WERI-Rb-1 (cell line): ENCODE data around the gene SH3TC2.
"Not testable (repeated sequence)": the region's sequence is repeated elsewhere in the genome, so short reads cannot be mapped to it uniquely, and the experiment has no call there.

Experiments
- DNase-seq: peaks from one replicate; pipeline ENCODE4 v3.0.0-alpha.2; 2020
- H3K27ac ChIP-seq: fragments of 250-450 bp; sonication (Bioruptor Pico); 2 replicates; pipeline ENCODE4 v1.5.1; 2020; ENCODE audit warnings: mild to moderate bottlenecking, moderate library complexity
- H3K27me3 ChIP-seq: fragments of 250-450 bp; sonication (Bioruptor Pico); 2 replicates; pipeline ENCODE4 v1.5.1; 2021; ENCODE audit warnings: mild to moderate bottlenecking, low read depth, moderate library complexity; ENCODE audit not compliant: insufficient read depth, severe bottlenecking
- H3K36me3 ChIP-seq: fragments of 250-450 bp; sonication (Bioruptor Pico); 2 replicates; pipeline ENCODE4 v1.5.1; 2020; ENCODE audit warnings: mild to moderate bottlenecking, moderate library complexity
- H3K4me3 ChIP-seq: 2 replicates; pipeline ENCODE4 v1.5.1; 2011; ENCODE audit warnings: low read depth, mild to moderate bottlenecking, control low read depth, low read length
- H3K9me3 ChIP-seq: fragments of 250-450 bp; sonication (Bioruptor Pico); 2 replicates; pipeline ENCODE4 v1.5.1; 2021; ENCODE audit warnings: mild to moderate bottlenecking, moderate library complexity; ENCODE audit not compliant: severe bottlenecking
- TF ChIP-seq, protein P1 (sequence below): IDR thresholded peaks from 2 replicates; pipeline ENCODE4 v1.5.1; 2011; ENCODE audit warnings: low read depth, mild to moderate bottlenecking, control low read depth, inconsistent platforms, low read length

SH3TC2 gene

GRCh38 chr5:149080294-149080693 is 17.4 kb upstream of the SH3TC2 start:
- TF ChIP-seq, protein P1, sequence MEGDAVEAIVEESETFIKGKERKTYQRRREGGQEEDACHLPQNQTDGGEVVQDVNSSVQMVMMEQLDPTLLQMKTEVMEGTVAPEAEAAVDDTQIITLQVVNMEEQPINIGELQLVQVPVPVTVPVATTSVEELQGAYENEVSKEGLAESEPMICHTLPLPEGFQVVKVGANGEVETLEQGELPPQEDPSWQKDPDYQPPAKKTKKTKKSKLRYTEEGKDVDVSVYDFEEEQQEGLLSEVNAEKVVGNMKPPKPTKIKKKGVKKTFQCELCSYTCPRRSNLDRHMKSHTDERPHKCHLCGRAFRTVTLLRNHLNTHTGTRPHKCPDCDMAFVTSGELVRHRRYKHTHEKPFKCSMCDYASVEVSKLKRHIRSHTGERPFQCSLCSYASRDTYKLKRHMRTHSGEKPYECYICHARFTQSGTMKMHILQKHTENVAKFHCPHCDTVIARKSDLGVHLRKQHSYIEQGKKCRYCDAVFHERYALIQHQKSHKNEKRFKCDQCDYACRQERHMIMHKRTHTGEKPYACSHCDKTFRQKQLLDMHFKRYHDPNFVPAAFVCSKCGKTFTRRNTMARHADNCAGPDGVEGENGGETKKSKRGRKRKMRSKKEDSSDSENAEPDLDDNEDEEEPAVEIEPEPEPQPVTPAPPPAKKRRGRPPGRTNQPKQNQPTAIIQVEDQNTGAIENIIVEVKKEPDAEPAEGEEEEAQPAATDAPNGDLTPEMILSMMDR = no peak
- no peaks in the 10 kb centered on the region for H3K9me3 ChIP-seq
- no peak overlapping the region for H3K27ac ChIP-seq

DNA sequence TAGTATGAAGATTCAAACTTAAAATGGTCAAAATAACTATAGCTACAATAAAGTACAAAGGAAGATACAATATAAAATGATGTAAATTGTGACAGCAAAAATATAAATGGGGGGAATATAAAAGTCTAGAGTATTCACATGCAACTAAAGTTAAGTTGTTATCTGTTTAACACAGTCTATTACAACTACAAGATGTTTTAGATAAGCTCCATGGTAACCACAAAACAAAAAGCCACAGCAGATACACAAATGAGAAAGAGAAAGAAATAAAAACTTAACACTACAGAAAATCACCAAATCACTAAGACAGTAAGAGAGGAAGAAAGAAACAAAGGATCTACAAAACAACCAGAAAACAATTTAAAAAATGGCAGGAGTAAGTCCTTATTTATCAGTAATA is 17.0 kb upstream of the SH3TC2 start:
- no peak for DNase-seq
- H3K36me3 ChIP-seq = no peaks in the 10 kb centered on the region
- no peaks in the 10 kb centered on the region for H3K9me3 ChIP-seq
- H3K27ac ChIP-seq = no peak overlapping the region
- TF ChIP-seq, protein P1 = no peak
- H3K27me3 ChIP-seq = peaks cover 15% of the 10 kb centered on the region
- no peak overlapping the region for H3K4me3 ChIP-seq

More at GRCh38 chr5:149080294-149080693, 17.4 kb upstream of the SH3TC2 start:
- Histone ChIP-seq H3K27me3 (peaks cover 17% of the 10 kb centered on the region), H3K36me3 (no peaks in the 10 kb centered on the region), H3K4me3 (no peak overlapping the region)
- DNase-seq = no peak

DNA sequence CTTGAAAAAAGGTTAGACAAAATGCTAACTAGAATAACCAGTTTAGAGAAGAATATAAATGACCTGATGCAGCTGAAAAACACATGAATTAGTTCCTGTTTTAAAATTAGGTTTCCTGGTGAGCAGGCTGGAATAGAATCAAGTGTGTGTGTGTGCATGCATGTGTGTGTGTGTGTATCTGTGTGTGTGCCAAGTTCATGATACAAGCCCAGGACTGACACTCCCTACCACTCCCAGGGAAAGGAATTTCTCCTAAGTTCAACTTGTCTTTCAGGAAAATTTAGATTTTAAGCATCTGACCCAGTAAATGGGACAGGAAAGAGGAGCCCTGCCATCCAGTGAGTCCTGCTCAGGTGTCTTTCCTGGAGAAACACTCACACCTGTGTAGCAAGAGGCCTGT is 11.2 kb upstream of the SH3TC2 start:
- DNase-seq, H3K36me3 ChIP-seq, H3K9me3 ChIP-seq, H3K4me3 ChIP-seq, H3K27ac ChIP-seq: not testable (repeated sequence)
- H3K27me3 ChIP-seq = peaks cover 13% of the 10 kb centered on the region

GRCh38 chr5:149073213-149073612 is 10.4 kb upstream of the SH3TC2 start:
- no peak for DNase-seq

DNA sequence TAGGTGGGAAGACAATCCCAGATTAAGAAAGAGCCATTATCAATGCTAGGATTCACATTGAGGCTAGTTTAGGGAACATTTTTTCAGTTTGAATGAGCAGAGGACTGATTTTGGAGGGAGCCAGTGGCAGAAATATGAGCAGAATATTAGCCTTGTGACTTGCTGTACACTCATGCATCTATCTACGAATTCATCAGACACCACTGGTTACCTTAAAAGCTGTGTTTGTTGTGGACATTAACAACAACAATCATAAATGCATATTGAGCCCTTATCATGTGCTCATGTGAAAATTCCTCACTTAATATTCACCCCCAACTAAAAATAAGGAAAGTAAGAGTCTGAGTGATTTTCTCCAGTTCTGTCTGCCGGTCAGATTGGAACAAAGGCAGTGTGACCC is 9.9 kb upstream of the SH3TC2 start:
- H3K27me3 ChIP-seq = peaks cover 13% of the 10 kb centered on the region
- H3K9me3 ChIP-seq = no peaks in the 10 kb centered on the region
- H3K27ac ChIP-seq = no peak overlapping the region
- DNase-seq = no peak
- H3K4me3 ChIP-seq = no peak overlapping the region
- TF ChIP-seq, protein P1 = no peak
- H3K36me3 ChIP-seq = no peaks in the 10 kb centered on the region

More at GRCh38 chr5:149073213-149073612, 10.4 kb upstream of the SH3TC2 start:
- Histone ChIP-seq H3K27me3 (peaks cover 13% of the 10 kb centered on the region), H3K36me3 (no peaks in the 10 kb centered on the region), H3K9me3 (no peaks in the 10 kb centered on the region), H3K27ac (no peak overlapping the region), H3K4me3 (no peak overlapping the region)
- TF ChIP-seq, protein P1 = no peak

- H3K36me3 ChIP-seq = no peaks in the 10 kb centered on the region
- H3K27me3 ChIP-seq = peaks cover 14% of the 10 kb centered on the region
- no peaks in the 10 kb centered on the region for H3K9me3 ChIP-seq
- no peak for DNase-seq
- H3K27ac ChIP-seq = no peak overlapping the region
- TF ChIP-seq, protein P1 = no peak
- no peak overlapping the region for H3K4me3 ChIP-seq
These were observed 9.5 kb upstream of the SH3TC2 start for GRCh38 chr5:149072376-149072775.
